ENCODE measurements around the gene PFKFB4.

DNA sequence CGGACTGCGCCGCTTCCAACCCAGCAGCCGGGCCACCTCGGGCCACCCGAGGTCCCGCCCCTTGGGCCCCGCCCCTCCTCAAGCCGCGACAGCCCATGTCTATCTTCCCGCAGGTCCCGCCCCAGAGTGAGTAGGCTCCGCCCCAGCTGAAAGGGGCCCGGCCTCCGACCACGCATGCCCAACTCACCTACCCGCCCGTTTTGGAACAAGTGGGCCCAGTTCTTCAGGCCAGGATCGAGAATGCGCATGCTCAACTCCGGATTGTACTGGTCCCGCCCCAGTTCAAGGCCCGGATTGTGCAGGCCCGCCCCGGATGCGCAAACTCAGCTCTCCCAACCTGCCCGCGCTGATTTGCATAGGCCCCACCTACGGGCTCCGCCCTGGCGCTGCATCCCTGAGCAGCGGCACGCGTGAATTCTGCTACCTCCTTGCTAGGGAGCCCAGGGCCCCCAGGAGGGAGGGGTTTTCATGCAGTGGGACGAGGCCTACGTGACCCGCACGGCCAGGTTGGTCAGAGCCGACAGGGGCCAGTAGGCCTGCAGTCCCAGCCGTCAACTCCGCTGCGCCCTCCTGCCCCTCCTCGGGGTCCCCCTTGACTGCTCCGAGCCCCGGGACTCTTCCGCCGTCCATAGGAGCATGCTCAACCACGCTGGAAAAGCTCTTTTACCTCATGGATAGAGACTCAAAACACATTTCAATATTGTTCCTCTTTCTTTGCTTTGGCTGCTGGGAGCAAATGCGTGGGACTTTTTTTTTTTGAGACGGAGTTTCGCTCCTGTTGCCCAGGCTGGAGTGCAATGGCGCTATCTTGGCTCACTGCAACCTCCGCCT lies at the start of gene PFKFB4:
- TF ChIP-seq JUNB (IDR thresholded peaks at IDR 0.05; ENCODE audit: unreplicated experiment) (no peak), EZH2 (IDR thresholded peaks at IDR 0.05; ENCODE audit: low read depth, unreplicated experiment) (no peak)
- TF ChIP-seq, protein P1, sequence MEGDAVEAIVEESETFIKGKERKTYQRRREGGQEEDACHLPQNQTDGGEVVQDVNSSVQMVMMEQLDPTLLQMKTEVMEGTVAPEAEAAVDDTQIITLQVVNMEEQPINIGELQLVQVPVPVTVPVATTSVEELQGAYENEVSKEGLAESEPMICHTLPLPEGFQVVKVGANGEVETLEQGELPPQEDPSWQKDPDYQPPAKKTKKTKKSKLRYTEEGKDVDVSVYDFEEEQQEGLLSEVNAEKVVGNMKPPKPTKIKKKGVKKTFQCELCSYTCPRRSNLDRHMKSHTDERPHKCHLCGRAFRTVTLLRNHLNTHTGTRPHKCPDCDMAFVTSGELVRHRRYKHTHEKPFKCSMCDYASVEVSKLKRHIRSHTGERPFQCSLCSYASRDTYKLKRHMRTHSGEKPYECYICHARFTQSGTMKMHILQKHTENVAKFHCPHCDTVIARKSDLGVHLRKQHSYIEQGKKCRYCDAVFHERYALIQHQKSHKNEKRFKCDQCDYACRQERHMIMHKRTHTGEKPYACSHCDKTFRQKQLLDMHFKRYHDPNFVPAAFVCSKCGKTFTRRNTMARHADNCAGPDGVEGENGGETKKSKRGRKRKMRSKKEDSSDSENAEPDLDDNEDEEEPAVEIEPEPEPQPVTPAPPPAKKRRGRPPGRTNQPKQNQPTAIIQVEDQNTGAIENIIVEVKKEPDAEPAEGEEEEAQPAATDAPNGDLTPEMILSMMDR (conservative IDR thresholded peaks at IDR 0.05; ENCODE audit: low read depth in 2 of 2) = 0 out of 4 replicates have a peak, but pooled peaks of 1 of the 2 experiments have one; percentile 11
- TF ChIP-seq, protein P2, sequence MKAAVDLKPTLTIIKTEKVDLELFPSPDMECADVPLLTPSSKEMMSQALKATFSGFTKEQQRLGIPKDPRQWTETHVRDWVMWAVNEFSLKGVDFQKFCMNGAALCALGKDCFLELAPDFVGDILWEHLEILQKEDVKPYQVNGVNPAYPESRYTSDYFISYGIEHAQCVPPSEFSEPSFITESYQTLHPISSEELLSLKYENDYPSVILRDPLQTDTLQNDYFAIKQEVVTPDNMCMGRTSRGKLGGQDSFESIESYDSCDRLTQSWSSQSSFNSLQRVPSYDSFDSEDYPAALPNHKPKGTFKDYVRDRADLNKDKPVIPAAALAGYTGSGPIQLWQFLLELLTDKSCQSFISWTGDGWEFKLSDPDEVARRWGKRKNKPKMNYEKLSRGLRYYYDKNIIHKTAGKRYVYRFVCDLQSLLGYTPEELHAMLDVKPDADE (IDR thresholded peaks at IDR 0.05) = 0 out of 2 replicates have a peak, but pooled peaks have one; percentile 19
